ENCODE data around the gene EBP. TPM values are rescaled to one million over a fixed set of nuclear protein-coding genes. Genes with fewer than 3 reads are reported as not detected.

Gene EBP
- total and polyA plus RNA-seq, 9 of the 15 experiments (the other 6 are each of a cell fraction or from before 2014, with no cell fraction given), result 228 to 987 (median 274) TPM

DNA sequence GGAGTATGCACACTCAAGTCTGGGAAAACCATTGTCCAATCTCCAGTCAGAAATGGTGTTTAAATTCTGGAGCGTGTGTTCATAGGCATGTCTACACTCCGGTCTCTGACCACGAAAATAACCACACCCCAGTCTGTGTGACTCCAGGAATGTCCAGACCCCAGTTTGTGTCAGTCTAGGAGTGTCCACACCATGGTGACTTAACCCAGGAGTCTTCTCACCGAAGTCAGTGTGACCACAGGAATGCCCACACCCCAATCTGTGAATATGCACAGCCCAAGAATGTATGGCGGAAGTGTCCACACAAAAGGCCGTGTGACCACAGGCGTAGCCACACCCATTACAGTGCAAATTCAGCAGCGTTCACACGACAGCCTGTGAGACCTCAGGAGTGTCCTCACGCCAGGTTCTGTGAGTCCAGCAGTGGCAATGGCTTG, 34.2 kb upstream of the EBP start (continued):
- TF ChIP-seq, protein P1, sequence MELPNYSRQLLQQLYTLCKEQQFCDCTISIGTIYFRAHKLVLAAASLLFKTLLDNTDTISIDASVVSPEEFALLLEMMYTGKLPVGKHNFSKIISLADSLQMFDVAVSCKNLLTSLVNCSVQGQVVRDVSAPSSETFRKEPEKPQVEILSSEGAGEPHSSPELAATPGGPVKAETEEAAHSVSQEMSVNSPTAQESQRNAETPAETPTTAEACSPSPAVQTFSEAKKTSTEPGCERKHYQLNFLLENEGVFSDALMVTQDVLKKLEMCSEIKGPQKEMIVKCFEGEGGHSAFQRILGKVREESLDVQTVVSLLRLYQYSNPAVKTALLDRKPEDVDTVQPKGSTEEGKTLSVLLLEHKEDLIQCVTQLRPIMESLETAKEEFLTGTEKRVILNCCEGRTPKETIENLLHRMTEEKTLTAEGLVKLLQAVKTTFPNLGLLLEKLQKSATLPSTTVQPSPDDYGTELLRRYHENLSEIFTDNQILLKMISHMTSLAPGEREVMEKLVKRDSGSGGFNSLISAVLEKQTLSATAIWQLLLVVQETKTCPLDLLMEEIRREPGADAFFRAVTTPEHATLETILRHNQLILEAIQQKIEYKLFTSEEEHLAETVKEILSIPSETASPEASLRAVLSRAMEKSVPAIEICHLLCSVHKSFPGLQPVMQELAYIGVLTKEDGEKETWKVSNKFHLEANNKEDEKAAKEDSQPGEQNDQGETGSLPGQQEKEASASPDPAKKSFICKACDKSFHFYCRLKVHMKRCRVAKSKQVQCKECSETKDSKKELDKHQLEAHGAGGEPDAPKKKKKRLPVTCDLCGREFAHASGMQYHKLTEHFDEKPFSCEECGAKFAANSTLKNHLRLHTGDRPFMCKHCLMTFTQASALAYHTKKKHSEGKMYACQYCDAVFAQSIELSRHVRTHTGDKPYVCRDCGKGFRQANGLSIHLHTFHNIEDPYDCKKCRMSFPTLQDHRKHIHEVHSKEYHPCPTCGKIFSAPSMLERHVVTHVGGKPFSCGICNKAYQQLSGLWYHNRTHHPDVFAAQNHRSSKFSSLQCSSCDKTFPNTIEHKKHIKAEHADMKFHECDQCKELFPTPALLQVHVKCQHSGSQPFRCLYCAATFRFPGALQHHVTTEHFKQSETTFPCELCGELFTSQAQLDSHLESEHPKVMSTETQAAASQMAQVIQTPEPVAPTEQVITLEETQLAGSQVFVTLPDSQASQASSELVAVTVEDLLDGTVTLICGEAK (IDR thresholded peaks at IDR 0.05), result no peak
- TF ChIP-seq, protein P1 (CRISPR knock-in tag; IDR thresholded peaks at IDR 0.05), result no peak
- TF ChIP-seq CREM (IDR thresholded peaks at IDR 0.05; ENCODE audit: low read depth) (0 out of 2 replicates have a peak, but pooled peaks have one; percentile 53), ZNF507 (tag; conservative IDR thresholded peaks at IDR 0.05) (no peak), THAP12 (CRISPR knock-in tag; IDR thresholded peaks at IDR 0.05) (no peak), KLF13 (tag; IDR thresholded peaks at IDR 0.05; ENCODE audit: borderline replicate concordance, low read depth) (no peak), RUNX1 (IDR thresholded peaks at IDR 0.05; ENCODE audit: low read depth) (0 out of 2 replicates have a peak, but pooled peaks have one; percentile 61), HDAC1 (IDR thresholded peaks at IDR 0.05) (0 out of 4 replicates have a peak, but pooled peaks of 1 of the 2 experiments have one; percentile 30), DPF2 (IDR thresholded peaks at IDR 0.05) (0 out of 2 replicates have a peak, but pooled peaks have one; percentile 31), JUN (IDR thresholded peaks at IDR 0.05; ENCODE audit: borderline replicate concordance, low read depth, low read length) (no peak), JUN (CRISPR knock-in tag; IDR thresholded peaks at IDR 0.05; ENCODE audit: borderline replicate concordance) (no peak), ZFP1 (CRISPR knock-in tag; IDR thresholded peaks at IDR 0.05) (no peak), TGIF2 (CRISPR knock-in tag; IDR thresholded peaks at IDR 0.05) (no peak), ARNT (IDR thresholded peaks at IDR 0.05) (no peak), TOE1 (IDR thresholded peaks at IDR 0.05; ENCODE audit: borderline replicate concordance) (no peak), TOE1 (CRISPR knock-in tag; IDR thresholded peaks at IDR 0.05; ENCODE audit: borderline replicate concordance, low read depth) (no peak)
- TF ChIP-seq, protein P2, sequence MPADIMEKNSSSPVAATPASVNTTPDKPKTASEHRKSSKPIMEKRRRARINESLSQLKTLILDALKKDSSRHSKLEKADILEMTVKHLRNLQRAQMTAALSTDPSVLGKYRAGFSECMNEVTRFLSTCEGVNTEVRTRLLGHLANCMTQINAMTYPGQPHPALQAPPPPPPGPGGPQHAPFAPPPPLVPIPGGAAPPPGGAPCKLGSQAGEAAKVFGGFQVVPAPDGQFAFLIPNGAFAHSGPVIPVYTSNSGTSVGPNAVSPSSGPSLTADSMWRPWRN (IDR thresholded peaks at IDR 0.05; ENCODE audit: low read depth), result peak; percentile 66
